Measurements from ENCODE around the gene WDPCP. TPM values are rescaled to one million over a fixed set of nuclear protein-coding genes. Genes with fewer than 3 reads are reported as not detected.
"Not testable (repeated sequence)": the region's sequence is repeated elsewhere in the genome, so short reads cannot be mapped to it uniquely, and the experiment has no call there.

WDPCP gene
- polyA plus RNA-seq, 1 donor: 4.8 TPM

DNA sequence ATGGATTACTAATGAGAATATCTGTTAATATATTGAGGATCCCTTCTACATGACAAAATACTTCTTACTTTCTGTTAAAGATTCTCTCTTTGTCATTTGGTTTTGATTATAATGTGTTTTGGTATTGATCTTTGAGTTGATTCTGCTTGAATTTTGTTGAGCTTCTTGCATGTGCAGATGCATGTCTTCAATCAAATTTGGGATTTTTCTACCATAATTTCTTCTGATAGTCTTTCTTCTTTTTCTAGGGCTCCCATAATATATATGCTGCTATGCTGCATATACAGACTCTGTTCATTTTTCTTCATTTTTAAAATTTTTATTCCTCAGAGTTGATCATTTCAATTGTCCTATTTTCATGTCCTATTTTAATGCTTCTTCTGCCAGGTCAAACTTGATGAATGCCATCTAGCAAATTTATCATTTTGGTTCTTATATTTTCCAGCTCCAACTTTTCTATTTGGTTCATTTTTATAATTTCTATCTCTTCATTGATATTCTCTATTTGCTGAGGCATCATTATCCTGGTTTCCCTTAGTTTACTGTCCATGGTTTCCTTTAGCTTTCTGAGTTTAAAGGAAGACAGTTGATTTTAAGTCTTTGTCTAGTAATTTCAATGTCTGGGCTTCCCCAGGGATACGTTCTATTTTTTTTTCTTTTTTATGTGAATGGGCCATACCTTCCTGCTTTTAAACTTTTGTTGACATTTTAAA lies 244.7 kb downstream of the WDPCP start:
- no peaks in the 10 kb centered on the region for H3K36me3 ChIP-seq (ENCODE audit: control insufficient read depth, insufficient read depth, low read length)
- no CpG with 5 or more reads among the region's 1 CpG for WGBS (ENCODE audit: insufficient coverage, low lambda C conversion rate)
- DNase-seq: no peak

DNA sequence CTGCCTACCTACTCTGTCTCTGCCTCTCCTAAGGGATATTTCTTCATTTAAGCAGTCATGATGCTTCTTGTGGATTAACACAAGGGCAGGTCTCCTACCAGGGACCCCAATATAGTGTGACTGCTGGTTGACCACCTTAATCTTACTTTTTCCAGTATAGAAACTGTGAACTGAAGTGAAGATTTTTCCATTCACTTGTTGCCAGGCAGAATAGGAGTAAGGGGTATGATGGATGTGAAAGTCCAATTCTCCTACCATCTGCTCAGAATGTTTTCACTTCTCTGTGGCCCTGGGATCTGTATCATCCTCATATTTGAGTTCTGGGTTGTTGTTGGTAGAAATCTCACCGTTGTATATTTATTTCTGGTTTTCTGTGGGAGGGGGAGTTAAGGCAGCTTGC lies 247.8 kb downstream of the WDPCP start:
- Histone ChIP-seq H3K27me3 (ENCODE audit: control insufficient read depth, insufficient read depth, low read length) (no peaks in the 10 kb centered on the region), H3K36me3 (ENCODE audit: control insufficient read depth, insufficient read depth, low read length) (no peaks in the 10 kb centered on the region), H3K27ac (ENCODE audit: low read length) (no peak overlapping the region), H3K9me3 (ENCODE audit: control insufficient read depth, low read depth, low read length) (peaks cover 11% of the 10 kb centered on the region), H3K4me3 (ENCODE audit: low read length) (no peak overlapping the region), H3K4me1 (ENCODE audit: control insufficient read depth, insufficient read depth, low read length) (no peaks in the 10 kb centered on the region)
- no peak for DNase-seq
- no CpG with 5 or more reads among the region's 1 CpG for WGBS (ENCODE audit: insufficient coverage, low lambda C conversion rate)

More for the DNA sequence above, 244.7 kb downstream of the WDPCP start:
- H3K27me3 ChIP-seq (ENCODE audit: control insufficient read depth, insufficient read depth, low read length): no peaks in the 10 kb centered on the region
- H3K4me3 ChIP-seq (ENCODE audit: low read length): no peak overlapping the region
- H3K27ac ChIP-seq (ENCODE audit: low read length): no peak overlapping the region
- H3K9me3 ChIP-seq (ENCODE audit: control insufficient read depth, low read depth, low read length): peaks cover 11% of the 10 kb centered on the region
- no peaks in the 10 kb centered on the region for H3K4me1 ChIP-seq (ENCODE audit: control insufficient read depth, insufficient read depth, low read length)

DNA sequence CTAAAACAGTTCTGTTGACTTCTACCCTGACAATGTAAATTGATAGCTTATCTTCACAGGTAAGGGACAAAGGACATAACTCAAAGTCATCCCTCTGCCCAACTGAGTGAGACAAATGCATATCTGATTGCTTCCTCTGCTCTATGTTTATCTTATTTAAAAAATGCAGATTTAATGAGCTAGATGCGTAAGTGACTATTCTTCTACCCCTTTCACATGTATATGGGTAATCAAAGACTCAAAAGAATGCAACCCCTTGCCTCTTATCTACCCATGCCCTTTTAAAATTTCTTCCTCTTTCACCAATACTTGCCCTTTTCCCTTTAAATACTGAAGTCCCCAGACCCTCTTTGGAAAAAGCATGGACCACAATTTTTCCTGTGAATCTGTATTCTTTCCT lies 253.4 kb downstream of the WDPCP start:
- no peak overlapping the region for H3K4me3 ChIP-seq (ENCODE audit: low read length)
- no peaks in the 10 kb centered on the region for H3K4me1 ChIP-seq (ENCODE audit: control insufficient read depth, insufficient read depth, low read length)
- WGBS (ENCODE audit: insufficient coverage, low lambda C conversion rate): no CpG with 5 or more reads among the region's 1 CpG
- H3K27ac ChIP-seq (ENCODE audit: low read length): no peak overlapping the region
- H3K36me3 ChIP-seq (ENCODE audit: control insufficient read depth, insufficient read depth, low read length): no peaks in the 10 kb centered on the region
- H3K9me3 ChIP-seq (ENCODE audit: control insufficient read depth, low read depth, low read length): no peaks in the 10 kb centered on the region
- no peak for DNase-seq
- H3K27me3 ChIP-seq (ENCODE audit: control insufficient read depth, insufficient read depth, low read length): no peaks in the 10 kb centered on the region

- H3K9me3 ChIP-seq (ENCODE audit: control insufficient read depth, low read depth, low read length): no peaks in the 10 kb centered on the region
- no peak overlapping the region for H3K27ac ChIP-seq (ENCODE audit: low read length)
- H3K27me3 ChIP-seq (ENCODE audit: control insufficient read depth, insufficient read depth, low read length): no peaks in the 10 kb centered on the region
- no peaks in the 10 kb centered on the region for H3K4me1 ChIP-seq (ENCODE audit: control insufficient read depth, insufficient read depth, low read length)
- no peaks in the 10 kb centered on the region for H3K36me3 ChIP-seq (ENCODE audit: control insufficient read depth, insufficient read depth, low read length)
- 91% methylated on average over 1 of the region's 1 CpG for WGBS (ENCODE audit: insufficient coverage, low lambda C conversion rate)
- DNase-seq: no peak
- H3K4me3 ChIP-seq (ENCODE audit: low read length): no peak overlapping the region
Measured at GRCh38 chr2:63326473-63326872, 261.8 kb downstream of the WDPCP start.

- not testable (repeated sequence) for H3K27me3 ChIP-seq (ENCODE audit: control insufficient read depth, insufficient read depth, low read length); H3K9me3 ChIP-seq (ENCODE audit: control insufficient read depth, low read depth, low read length); H3K4me3 ChIP-seq (ENCODE audit: low read length); H3K27ac ChIP-seq (ENCODE audit: low read length); H3K4me1 ChIP-seq (ENCODE audit: control insufficient read depth, insufficient read depth, low read length); H3K36me3 ChIP-seq (ENCODE audit: control insufficient read depth, insufficient read depth, low read length); DNase-seq
- WGBS (ENCODE audit: insufficient coverage, low lambda C conversion rate): no CpG with 5 or more reads among the region's 11 CpGs
Measured at GRCh38 chr2:63323662-63324061, 264.6 kb downstream of the WDPCP start.

- not testable (repeated sequence) for H3K9me3 ChIP-seq (ENCODE audit: control insufficient read depth, low read depth, low read length); H3K27ac ChIP-seq (ENCODE audit: low read length); H3K27me3 ChIP-seq (ENCODE audit: control insufficient read depth, insufficient read depth, low read length); H3K36me3 ChIP-seq (ENCODE audit: control insufficient read depth, insufficient read depth, low read length); H3K4me3 ChIP-seq (ENCODE audit: low read length); DNase-seq; H3K4me1 ChIP-seq (ENCODE audit: control insufficient read depth, insufficient read depth, low read length)
- no CpG with 5 or more reads among the region's 2 CpGs for WGBS (ENCODE audit: insufficient coverage, low lambda C conversion rate)
Measured at GRCh38 chr2:63321973-63322372, 266.3 kb downstream of the WDPCP start.

GRCh38 chr2:63320669-63321068 lies 267.6 kb downstream of the WDPCP start:
- Histone ChIP-seq H3K4me3 (ENCODE audit: low read length) (no peak overlapping the region), H3K27ac (ENCODE audit: low read length) (no peak overlapping the region), H3K4me1 (ENCODE audit: control insufficient read depth, insufficient read depth, low read length) (no peaks in the 10 kb centered on the region), H3K9me3 (ENCODE audit: control insufficient read depth, low read depth, low read length) (no peaks in the 10 kb centered on the region), H3K27me3 (ENCODE audit: control insufficient read depth, insufficient read depth, low read length) (no peaks in the 10 kb centered on the region), H3K36me3 (ENCODE audit: control insufficient read depth, insufficient read depth, low read length) (no peaks in the 10 kb centered on the region)
- DNase-seq: no peak

DNA sequence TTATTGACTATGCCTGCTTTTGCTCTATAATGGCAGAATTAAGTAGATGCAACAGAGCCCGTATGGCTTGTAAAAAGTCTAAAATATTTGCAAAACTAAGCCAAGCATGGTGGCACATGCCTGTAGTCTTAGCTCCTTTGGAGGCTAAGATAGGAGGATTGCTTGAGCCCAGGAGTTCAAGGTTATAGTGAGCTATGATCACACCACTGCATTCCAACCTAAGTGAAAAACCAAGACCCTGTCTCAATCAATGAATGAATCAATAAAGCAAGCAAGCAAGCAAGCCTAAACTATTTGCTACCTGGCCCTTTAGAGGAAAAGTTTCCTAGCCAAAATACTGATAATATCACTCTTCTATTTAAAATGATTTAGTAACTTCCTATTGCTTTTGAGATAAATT lies 277.7 kb downstream of the WDPCP start:
- H3K27ac ChIP-seq (ENCODE audit: low read length): no peak overlapping the region
- WGBS (ENCODE audit: insufficient coverage, low lambda C conversion rate): no CpG with 5 or more reads among the region's 1 CpG
- H3K4me3 ChIP-seq (ENCODE audit: low read length): no peak overlapping the region
- no peaks in the 10 kb centered on the region for H3K27me3 ChIP-seq (ENCODE audit: control insufficient read depth, insufficient read depth, low read length)
- no peaks in the 10 kb centered on the region for H3K4me1 ChIP-seq (ENCODE audit: control insufficient read depth, insufficient read depth, low read length)
- no peaks in the 10 kb centered on the region for H3K36me3 ChIP-seq (ENCODE audit: control insufficient read depth, insufficient read depth, low read length)
- DNase-seq: no peak
- H3K9me3 ChIP-seq (ENCODE audit: control insufficient read depth, low read depth, low read length): no peaks in the 10 kb centered on the region

GRCh38 chr2:63301481-63301880 lies 286.8 kb downstream of the WDPCP start:
- H3K9me3 ChIP-seq (ENCODE audit: control insufficient read depth, low read depth, low read length): peaks cover 5% of the 10 kb centered on the region
- peak in 1 of 2 donors; percentile 7 for DNase-seq

GRCh38 chr2:63300835-63301234 lies 287.4 kb downstream of the WDPCP start:
- peaks cover 5% of the 10 kb centered on the region for H3K9me3 ChIP-seq (ENCODE audit: control insufficient read depth, low read depth, low read length)
- WGBS (ENCODE audit: insufficient coverage, low lambda C conversion rate): no CpG with 5 or more reads among the region's 2 CpGs

More at GRCh38 chr2:63301481-63301880, 286.8 kb downstream of the WDPCP start:
- WGBS (ENCODE audit: insufficient coverage, low lambda C conversion rate): no CpG with 5 or more reads among the region's 1 CpG
- Histone ChIP-seq H3K4me3 (ENCODE audit: low read length) (no peak overlapping the region), H3K36me3 (ENCODE audit: control insufficient read depth, insufficient read depth, low read length) (no peaks in the 10 kb centered on the region), H3K27me3 (ENCODE audit: control insufficient read depth, insufficient read depth, low read length) (no peaks in the 10 kb centered on the region), H3K27ac (ENCODE audit: low read length) (no peak overlapping the region), H3K4me1 (ENCODE audit: control insufficient read depth, insufficient read depth, low read length) (no peaks in the 10 kb centered on the region)

GRCh38 chr2:63287956-63288355 lies 300.3 kb downstream of the WDPCP start:
- no peak for DNase-seq
- no peak overlapping the region for H3K4me3 ChIP-seq (ENCODE audit: low read length)
- no peaks in the 10 kb centered on the region for H3K27me3 ChIP-seq (ENCODE audit: control insufficient read depth, insufficient read depth, low read length)
- H3K27ac ChIP-seq (ENCODE audit: low read length): no peak overlapping the region
- no peaks in the 10 kb centered on the region for H3K4me1 ChIP-seq (ENCODE audit: control insufficient read depth, insufficient read depth, low read length)
- H3K36me3 ChIP-seq (ENCODE audit: control insufficient read depth, insufficient read depth, low read length): no peaks in the 10 kb centered on the region
- WGBS (ENCODE audit: insufficient coverage, low lambda C conversion rate): no CpG with 5 or more reads among the region's 1 CpG
- H3K9me3 ChIP-seq (ENCODE audit: control insufficient read depth, low read depth, low read length): peaks cover 9% of the 10 kb centered on the region

More at GRCh38 chr2:63300835-63301234, 287.4 kb downstream of the WDPCP start:
- Histone ChIP-seq H3K27ac (ENCODE audit: low read length) (no peak overlapping the region), H3K27me3 (ENCODE audit: control insufficient read depth, insufficient read depth, low read length) (no peaks in the 10 kb centered on the region), H3K4me3 (ENCODE audit: low read length) (no peak overlapping the region), H3K4me1 (ENCODE audit: control insufficient read depth, insufficient read depth, low read length) (no peaks in the 10 kb centered on the region), H3K36me3 (ENCODE audit: control insufficient read depth, insufficient read depth, low read length) (no peaks in the 10 kb centered on the region)
- no peak for DNase-seq
